Testis (tissue), 5 donors: ENCODE measurements around the gene HSPB8. TPM values are rescaled to one million over a fixed set of nuclear protein-coding genes. Genes with fewer than 3 reads are reported as not detected.

Experiments used
- DNase-seq: peaks from one replicate; pipeline ENCODE4 v3.0.0-alpha.2; 2019
- H3K27ac ChIP-seq, 2 donors: fragments of 200-600 bp; sonication (generic); one replicate each; pipeline ENCODE4 v1.5.1; 2019
- H3K27me3 ChIP-seq: fragments of 200-600 bp; sonication (generic); one replicate; pipeline ENCODE4 v1.5.1; 2019
- H3K36me3 ChIP-seq: fragments of 200-600 bp; sonication (generic); one replicate; pipeline ENCODE4 v1.5.1; 2017; ENCODE audit warnings: low read depth; ENCODE audit errors: missing control alignments
- H3K4me1 ChIP-seq: fragments of 200-600 bp; sonication (generic); one replicate; pipeline ENCODE4 v1.5.1; 2019
- H3K4me3 ChIP-seq, 2 donors: fragments of 200-600 bp; sonication (generic); one replicate each; pipeline ENCODE4 v1.5.1; 2017 to 2019
- H3K9me3 ChIP-seq: fragments of 200-600 bp; sonication (generic); one replicate; pipeline ENCODE4 v1.5.1; 2017
- CTCF ChIP-seq, 3 experiments: fragments of 450-650 bp in 2 of 3; fragments of 200-600 bp in 1 of 3; sonication (generic) in 1 of 3; IDR thresholded peaks; one replicate each; pipeline ENCODE4 v1.5.1; 2016 to 2019; ENCODE audit warnings: antibody characterized with exemption in 3 of 3, mild to moderate bottlenecking in 2 of 3, moderate library complexity in 1 of 3
- POLR2A ChIP-seq: fragments of 450-650 bp; IDR thresholded peaks from one replicate; pipeline ENCODE4 v1.6.1; 2017; ENCODE audit warnings: antibody characterized with exemption, mild to moderate bottlenecking, moderate library complexity
- WGBS, 2 donors: methylation state at CpG; one replicate each; pipeline ENCODE4 v1.1.5; 2018; 5-methylcytosine and 5-hydroxymethylcytosine counted together
- intact Hi-C: fragments of 100-400 bp; cut with DNase I; formaldehyde crosslinking; loops from one replicate; pipeline ENCODE4 v1.15.1; 2023; ENCODE audit warnings: low total_unique reads
- long read RNA-seq, 2 donors: transcript quantifications; one replicate each; lab custom pipeline, GENCODE V29; 2026
- polyA plus RNA-seq: library from polyadenylated mRNA; stranded (reverse); fragments of 350-450 nt; fragmentation: Illumina TruSeq; extraction: RNeasy Lipid Tissue Mini Kit (QIAGEN cat#74804); gene quantifications from one replicate; pipeline ENCODE4 v1.2.3, GENCODE V29; 2014; ENCODE audit warnings: low read depth, low replicate concordance; ENCODE audit not compliant: insufficient read depth
- total RNA-seq, 2 donors: library from RNA; depleted of rRNA; stranded (reverse); fragments of >200 nt; gene quantifications; one replicate each; pipeline ENCODE4 v1.2.3, GENCODE V29; 2016

The HSPB8 gene, protein sequence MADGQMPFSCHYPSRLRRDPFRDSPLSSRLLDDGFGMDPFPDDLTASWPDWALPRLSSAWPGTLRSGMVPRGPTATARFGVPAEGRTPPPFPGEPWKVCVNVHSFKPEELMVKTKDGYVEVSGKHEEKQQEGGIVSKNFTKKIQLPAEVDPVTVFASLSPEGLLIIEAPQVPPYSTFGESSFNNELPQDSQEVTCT
- 10 to 100 TPM; 29.7 to 45.8 TPM for total RNA-seq
- polyA plus RNA-seq, result 36.2 TPM
- long read RNA-seq, donor 1, partial matches to known transcripts, result 0 of 3 reads
- long read RNA-seq, donor 1, other reads (novel, unspliced or antisense), result 0 of 3 reads
- long read RNA-seq, donor 2, partial matches to known transcripts, result 0 of 3 reads
- long read RNA-seq, donor 2, other reads (novel, unspliced or antisense), result 0 of 3 reads

GRCh38 chr12:119178544-119179334 lies at the start of gene HSPB8:
Gene HSPB8, plus strand, starts transcription at chr12:119178931. Its CDS starts 382 bp downstream, at chr12:119179313.
- 0 to 2% methylated on average over 7 to 33 of the region's 33 CpGs for WGBS, 2 donors
- intact Hi-C loops, result no loop called here
- TF ChIP-seq POLR2A (no peak), CTCF (IDR thresholded peaks at IDR 0.05) (no peak)

DNA sequence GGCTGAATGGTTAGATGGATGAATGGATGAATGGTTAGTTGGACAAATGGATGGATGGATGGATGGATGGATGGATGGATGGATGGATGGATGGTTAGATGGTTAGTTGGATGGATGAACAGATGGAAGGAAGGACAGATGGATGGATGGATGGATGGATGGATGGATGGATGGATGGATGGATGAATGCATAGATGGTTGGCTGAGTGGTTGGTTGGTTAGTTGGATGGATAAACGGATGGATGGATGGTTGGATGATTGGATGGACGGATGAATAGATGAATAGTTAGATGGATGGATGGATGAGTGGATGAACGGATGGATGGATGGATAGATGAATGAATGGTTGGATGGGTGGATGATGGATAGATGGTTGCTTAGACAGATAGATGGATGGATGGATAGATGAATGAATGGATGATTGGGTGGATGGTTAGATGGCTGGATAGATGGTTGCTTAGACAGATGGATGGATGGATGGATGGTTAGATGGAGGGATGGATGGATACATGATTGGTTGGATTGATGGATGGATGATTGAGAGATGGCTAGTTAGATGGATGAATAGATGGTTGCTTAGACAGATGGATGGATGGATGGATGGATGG lies 48.8 kb upstream of the HSPB8 start:
- intact Hi-C loops, result no loop called here
- H3K9me3 ChIP-seq, result no peaks in the 10 kb centered on the region

More at GRCh38 chr12:119178544-119179334, at the start of gene HSPB8:
- Histone ChIP-seq H3K36me3 (no peaks in the 10 kb centered on the region), H3K4me1 (peaks cover 12% of the 10 kb centered on the region), H3K27me3 (no peaks in the 10 kb centered on the region), H3K4me3 (peak within 1 kb of the TSS; percentile 19 to 63), H3K27ac (peak within 1 kb of the TSS; percentile 85), H3K9me3 (no peaks in the 10 kb centered on the region)
- DNase-seq, result peak; percentile 89

GRCh38 chr12:119130523-119130922 lies 48.2 kb upstream of the HSPB8 start:
- WGBS, 2 donors, result 85 to 88% methylated on average over 10 of the region's 10 CpGs
- intact Hi-C loops, result no loop called here
- Histone ChIP-seq H3K27me3 (no peaks in the 10 kb centered on the region), H3K36me3 (no peaks in the 10 kb centered on the region), H3K9me3 (no peaks in the 10 kb centered on the region), H3K27ac (no peak overlapping the region), H3K4me3 (no peak overlapping the region), H3K4me1 (no peaks in the 10 kb centered on the region)
- TF ChIP-seq POLR2A (no peak), CTCF (IDR thresholded peaks at IDR 0.05) (no peak)
- DNase-seq, result no peak

More for the DNA sequence above, 48.8 kb upstream of the HSPB8 start:
- 61 to 67% methylated on average over 3 of the region's 3 CpGs for WGBS, 2 donors
- no peak overlapping the region for H3K4me3 ChIP-seq
- H3K4me1 ChIP-seq, result no peaks in the 10 kb centered on the region
- no peak overlapping the region for H3K27ac ChIP-seq
- DNase-seq, result no peak
- no peaks in the 10 kb centered on the region for H3K27me3 ChIP-seq
- no peak for TF ChIP-seq POLR2A
- no peak for TF ChIP-seq CTCF (IDR thresholded peaks at IDR 0.05)
- H3K36me3 ChIP-seq, result no peaks in the 10 kb centered on the region

DNA sequence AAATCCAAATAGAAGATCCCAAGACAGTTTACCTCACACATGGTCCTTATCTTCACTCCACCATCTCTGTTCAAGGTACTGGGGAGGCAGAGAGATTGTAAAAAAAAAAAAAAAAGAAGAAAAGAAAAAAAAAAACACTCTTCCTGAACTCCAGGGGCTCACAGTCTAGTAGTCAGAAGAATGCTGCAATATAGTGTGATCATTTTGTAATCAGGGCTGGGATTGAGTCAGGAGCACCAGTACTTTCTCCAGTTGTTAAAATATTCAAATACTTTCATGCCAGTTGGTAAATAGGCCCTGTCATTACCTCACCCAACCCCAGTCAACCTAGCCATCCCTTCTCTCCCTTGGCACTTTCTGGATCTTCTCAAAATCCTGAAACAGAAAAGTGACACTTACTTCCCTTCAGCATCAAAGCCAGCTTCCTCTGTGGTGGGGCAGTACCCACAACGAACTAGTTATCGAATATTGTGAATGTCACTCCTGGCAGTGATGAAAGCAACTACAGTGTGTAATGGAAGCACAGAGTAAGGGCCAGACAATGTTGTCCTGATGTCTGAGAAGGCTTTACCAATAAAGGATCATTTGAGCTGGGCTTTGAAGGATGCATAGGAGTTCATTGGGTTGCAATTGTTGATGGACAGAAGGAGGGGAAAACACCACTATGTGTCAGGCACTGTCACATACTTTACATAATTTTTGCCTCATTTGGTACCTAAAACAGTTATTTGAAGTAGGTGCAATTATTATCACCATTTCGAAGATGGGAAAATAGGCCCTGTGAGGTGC lies 44.3 kb upstream of the HSPB8 start:
- WGBS, 2 donors, result 95 to 100% methylated on average over 3 of the region's 3 CpGs
- no peak for DNase-seq
- Histone ChIP-seq H3K9me3 (no peaks in the 10 kb centered on the region), H3K4me3 (no peak overlapping the region), H3K27ac (no peak overlapping the region), H3K36me3 (no peaks in the 10 kb centered on the region), H3K27me3 (no peaks in the 10 kb centered on the region), H3K4me1 (no peaks in the 10 kb centered on the region)
- intact Hi-C loops, result no loop called here
- TF ChIP-seq POLR2A (no peak), CTCF (IDR thresholded peaks at IDR 0.05) (no peak)
